ENCODE data around the gene ZNHIT2. TPM values are rescaled to one million over a fixed set of nuclear protein-coding genes. Genes with fewer than 3 reads are reported as not detected.
A peak's percentile ranks its signal among the peaks of the same experiment; 100 is the strongest.

ZNHIT2 gene
- total RNA-seq, 1 experiment from 2014 or later = 48.2 TPM

GRCh38 chr11:65100674-65101350 is 16.7 kb downstream of the ZNHIT2 start:
- no peak overlapping the region for H3K9ac ChIP-seq (ENCODE audit: low read length)
- no peak overlapping the region for H2AFZ ChIP-seq (ENCODE audit: low read length)
- intact Hi-C loops (cut with micrococcal nuclease) = no loop called here
- TF ChIP-seq CTCF (conservative IDR thresholded peaks at IDR 0.05; ENCODE audit: low read depth, low read length) = peak; percentile 33; the same call in 1 of the 2 replicates
- TF ChIP-seq EZH2phosphoT487 (IDR thresholded peaks at IDR 0.05; ENCODE audit: borderline replicate concordance, low read length) = no peak
- TF ChIP-seq EZH2 (IDR thresholded peaks at IDR 0.05; ENCODE audit: low read length, unreplicated experiment) = no peak
- DNase-seq = no peak
- no TSS peak for BruUV-seq (replicated peaks)
- no peaks in the 10 kb centered on the region for H3K9me3 ChIP-seq (ENCODE audit: low read length)
- H3K27me3 ChIP-seq (ENCODE audit: low read length) = no peaks in the 10 kb centered on the region
- no peaks in the 10 kb centered on the region for H4K20me1 ChIP-seq (ENCODE audit: low read length)
- ChIA-PET POLR2A (ENCODE audit: unreplicated experiment) (no interaction called here), CTCF (interaction anchor here (0.5 kb wide), 1 partner anchor 1166 kb away, joined by 6 read pairs; no protein-coding TSS in a partner anchor)
- H3K9me2 ChIP-seq (replicated peaks; ENCODE audit: low read length) = no peaks in the 10 kb centered on the region
- no peak overlapping the region for H3K4me2 ChIP-seq (ENCODE audit: low read length)
- no peaks in the 10 kb centered on the region for H3F3A ChIP-seq (ENCODE audit: low read length, unreplicated experiment)
- H3K4me1 ChIP-seq (ENCODE audit: insufficient read depth, low read length) = peaks cover 8% of the 10 kb centered on the region
- no peak overlapping the region for H3K4me3 ChIP-seq (ENCODE audit: low read length)
- H3K36me3 ChIP-seq (ENCODE audit: low read depth, low read length) = no peaks in the 10 kb centered on the region; the same call in 1 of the 2 replicates
- ATAC-seq = no peak
- H3K79me2 ChIP-seq (ENCODE audit: low read length) = peaks cover 65% of the 10 kb centered on the region
- no peak overlapping the region for H3K27ac ChIP-seq (ENCODE audit: low read length)

- BruUV-seq (replicated peaks) = TSS peak; percentile 56
- H3K79me2 ChIP-seq (ENCODE audit: low read length) = peaks cover 36% of the 10 kb centered on the region
- DNase-seq (no peak), ATAC-seq (peak; percentile 3; the same call in 1 of the 2 replicates)
- no peaks in the 10 kb centered on the region for H3F3A ChIP-seq (ENCODE audit: low read length, unreplicated experiment)
- peaks cover 13% of the 10 kb centered on the region for H3K4me1 ChIP-seq (ENCODE audit: insufficient read depth, low read length)
- H3K27me3 ChIP-seq (ENCODE audit: low read length) = no peaks in the 10 kb centered on the region
- H4K20me1 ChIP-seq (ENCODE audit: low read length) = no peaks in the 10 kb centered on the region
- H3K36me3 ChIP-seq (ENCODE audit: low read depth, low read length) = no peaks in the 10 kb centered on the region; the same call in 1 of the 2 replicates
- no peaks in the 10 kb centered on the region for H3K9me2 ChIP-seq (replicated peaks; ENCODE audit: low read length)
- TF ChIP-seq CTCF (conservative IDR thresholded peaks at IDR 0.05; ENCODE audit: low read depth, low read length) = no peak
- peak overlapping the region; percentile 88 for H3K9ac ChIP-seq (ENCODE audit: low read length)
- POLR2A ChIA-PET (ENCODE audit: unreplicated experiment) = interaction anchor here (0.6 kb wide), 1 partner anchor 218 kb away, joined by 3 read pairs; the partner anchor contains the start of gene CDC42EP2
- H3K4me2 ChIP-seq (ENCODE audit: low read length) = peak overlapping the region; percentile 99
- H3K9me3 ChIP-seq (ENCODE audit: low read length) = no peaks in the 10 kb centered on the region
- H3K4me3 ChIP-seq (ENCODE audit: low read length) = peak overlapping the region; percentile 84
- H3K27ac ChIP-seq (ENCODE audit: low read length) = no peak overlapping the region
- intact Hi-C loops (cut with micrococcal nuclease) = loop anchor here (2.0 kb wide), 1 partner anchor 20 kb away; the partner anchor contains the start of gene ZNHIT2
- CTCF ChIA-PET = no interaction called here
- no peak overlapping the region for H2AFZ ChIP-seq (ENCODE audit: low read length)
Measured at GRCh38 chr11:65096926-65097325, 20.6 kb downstream of the ZNHIT2 start.
